ENCODE results near the gene POGLUT3. TPM values are rescaled to one million over a fixed set of nuclear protein-coding genes. Genes with fewer than 3 reads are reported as not detected.

Gene POGLUT3, protein sequence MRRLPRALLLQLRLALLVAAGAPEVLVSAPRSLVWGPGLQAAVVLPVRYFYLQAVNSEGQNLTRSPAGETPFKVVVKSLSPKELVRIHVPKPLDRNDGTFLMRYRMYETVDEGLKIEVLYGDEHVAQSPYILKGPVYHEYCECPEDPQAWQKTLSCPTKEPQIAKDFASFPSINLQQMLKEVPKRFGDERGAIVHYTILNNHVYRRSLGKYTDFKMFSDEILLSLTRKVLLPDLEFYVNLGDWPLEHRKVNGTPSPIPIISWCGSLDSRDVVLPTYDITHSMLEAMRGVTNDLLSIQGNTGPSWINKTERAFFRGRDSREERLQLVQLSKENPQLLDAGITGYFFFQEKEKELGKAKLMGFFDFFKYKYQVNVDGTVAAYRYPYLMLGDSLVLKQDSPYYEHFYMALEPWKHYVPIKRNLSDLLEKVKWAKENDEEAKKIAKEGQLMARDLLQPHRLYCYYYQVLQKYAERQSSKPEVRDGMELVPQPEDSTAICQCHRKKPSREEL
- total RNA-seq: 1 to 10 TPM; 3.5 to 4.7 TPM

DNA sequence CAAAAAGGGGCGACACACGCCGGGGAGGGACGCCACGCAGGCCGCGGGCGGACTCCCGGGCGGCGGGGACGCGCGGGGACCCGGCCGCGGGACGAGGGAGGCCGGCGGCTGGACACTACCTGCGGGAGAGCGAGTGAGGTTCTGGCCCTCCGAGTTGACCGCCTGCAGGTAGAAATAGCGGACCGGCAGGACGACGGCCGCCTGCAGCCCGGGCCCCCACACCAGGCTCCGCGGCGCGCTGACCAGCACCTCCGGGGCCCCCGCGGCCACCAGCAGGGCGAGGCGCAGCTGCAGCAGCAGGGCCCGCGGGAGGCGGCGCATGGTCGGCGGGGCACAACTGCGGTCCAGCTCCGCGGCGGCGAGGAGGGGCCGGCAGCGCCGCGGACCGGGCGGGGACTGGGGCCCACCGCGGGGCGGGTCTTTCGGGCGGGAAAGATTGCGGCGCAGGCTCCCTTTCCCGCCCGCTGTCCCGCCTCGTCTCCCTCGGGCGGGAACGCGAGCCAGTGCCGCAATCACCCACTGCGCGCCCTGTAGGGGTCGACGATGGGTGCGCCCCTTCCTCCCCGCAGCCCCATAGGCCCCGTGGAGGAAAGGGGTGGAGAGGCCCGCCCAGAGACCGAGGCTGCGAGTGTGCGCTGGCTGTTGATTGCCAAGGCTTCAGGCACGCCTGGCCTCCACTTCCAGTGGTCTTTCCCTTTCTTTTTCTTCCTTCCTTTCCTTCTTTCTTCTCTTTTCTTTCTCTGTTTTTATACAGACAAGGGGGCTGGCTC, at the start of gene POGLUT3:
TSS of gene POGLUT3 (minus strand) at position 339 of the 770 bp plus-strand sequence. CDS start at position 321, 18 bp downstream.
- Mint-ChIP-seq H3K27ac (peak within 1 kb of the TSS; percentile 93), H3K36me3 (ENCODE audit: low read depth) (no peaks in the 10 kb centered on the region), H3K4me1 (peaks cover 17% of the 10 kb centered on the region), H3K27me3 (no peaks in the 10 kb centered on the region), H3K9me3 (ENCODE audit: low read depth) (no peaks in the 10 kb centered on the region), H3K4me3 (peak within 1 kb of the TSS; percentile 81)
- DNase-seq: peak; percentile 59
- ChIA-PET POLR2A (interaction anchor here (0.6 kb wide), 1 partner anchor 279 kb away, joined by 3 read pairs; no protein-coding TSS in a partner anchor), CTCF (interaction anchor here (1.2 kb wide), 1 partner anchor 13 kb away, joined by 3 read pairs; no protein-coding TSS in a partner anchor)
- intact Hi-C loops (cut with DNase I, micrococcal nuclease): loop anchor here in 1 of 2 experiments (10.0 kb wide), 1 partner anchor 273 kb away; the partner anchor contains the start of genes ATM and NPAT
- ATAC-seq: peak; percentile 37

DNA sequence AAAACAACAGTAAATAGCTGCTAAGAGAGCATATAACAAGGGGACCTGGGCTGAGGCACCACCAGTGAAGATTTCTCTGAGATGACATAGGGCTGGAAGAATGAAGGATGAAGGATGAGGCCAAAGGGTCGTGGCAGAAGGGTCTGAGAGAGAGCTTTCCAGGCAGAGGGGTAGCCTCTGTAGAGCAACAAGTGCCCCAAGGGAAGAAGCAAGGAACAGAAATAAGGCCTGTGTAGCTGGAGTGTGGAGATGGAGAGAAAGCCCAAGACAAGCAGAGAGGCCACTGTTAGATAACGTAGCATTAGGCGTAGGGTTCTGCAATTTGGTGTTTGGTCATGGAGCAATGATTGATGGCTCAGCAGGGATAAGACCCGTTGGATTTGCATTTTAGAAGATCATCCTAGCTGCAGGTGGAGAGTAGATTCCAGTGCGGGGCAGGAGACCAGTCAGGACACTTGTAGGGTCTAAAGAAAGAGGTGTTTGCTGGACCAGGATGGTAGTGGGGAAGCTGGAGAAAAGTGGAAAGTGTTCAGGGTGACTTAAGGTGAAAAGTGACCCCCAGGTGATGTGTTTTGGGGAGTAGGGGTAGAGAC, 47.8 kb upstream of the POGLUT3 start:
- DNase-seq: no peak
- no peak for ATAC-seq
- no peaks in the 10 kb centered on the region for H3K36me3 Mint-ChIP-seq (ENCODE audit: low read depth)
- no peak overlapping the region for H3K27ac Mint-ChIP-seq
- H3K9me3 Mint-ChIP-seq (ENCODE audit: low read depth): no peaks in the 10 kb centered on the region
- ChIA-PET POLR2A (no interaction called here), CTCF (no interaction called here)
- H3K27me3 Mint-ChIP-seq: no peaks in the 10 kb centered on the region
- H3K4me3 Mint-ChIP-seq: no peak overlapping the region
- intact Hi-C loops (cut with DNase I, micrococcal nuclease): no loop called here
- H3K4me1 Mint-ChIP-seq: no peaks in the 10 kb centered on the region

DNA sequence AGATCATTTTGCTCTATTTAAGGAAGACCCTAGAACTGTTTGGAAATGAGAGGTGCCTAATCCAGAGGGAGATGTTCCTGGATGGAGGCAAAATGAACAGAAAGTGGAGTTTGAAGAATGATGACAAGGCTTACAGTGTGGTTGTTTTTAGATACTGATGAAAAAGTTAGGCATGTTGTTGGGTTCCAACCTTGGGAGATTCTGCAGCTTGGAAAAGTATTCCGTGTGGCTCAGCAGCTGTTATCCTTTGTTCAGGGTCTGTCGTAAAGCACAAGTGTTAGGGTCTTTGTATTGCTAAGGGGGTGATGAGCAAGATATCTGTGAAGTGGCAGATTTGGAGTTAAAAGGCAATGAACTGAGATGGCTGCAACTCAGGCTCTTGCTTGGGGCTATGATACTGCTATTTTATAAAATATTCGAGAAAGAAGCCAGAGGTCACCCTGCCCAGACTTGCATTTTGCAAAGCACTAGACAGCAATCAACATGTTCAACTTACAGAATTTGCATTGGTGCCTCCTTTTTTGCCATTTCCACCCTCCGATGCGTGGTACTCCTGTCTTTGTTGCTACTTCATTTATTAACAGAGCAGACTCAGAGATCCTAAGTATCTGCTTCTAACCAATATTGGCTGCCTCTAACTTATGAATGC, 45.3 kb upstream of the POGLUT3 start:
- ChIA-PET POLR2A (no interaction called here), CTCF (interaction anchor here (0.8 kb wide), 1 partner anchor 18 kb away, joined by 3 read pairs; no protein-coding TSS in a partner anchor)
- H3K27me3 Mint-ChIP-seq: no peaks in the 10 kb centered on the region
- no peaks in the 10 kb centered on the region for H3K4me1 Mint-ChIP-seq
- H3K27ac Mint-ChIP-seq: no peak overlapping the region
- DNase-seq: no peak
- H3K9me3 Mint-ChIP-seq (ENCODE audit: low read depth): no peaks in the 10 kb centered on the region
- ATAC-seq: no peak
- intact Hi-C loops (cut with DNase I, micrococcal nuclease): no loop called here
- no peaks in the 10 kb centered on the region for H3K36me3 Mint-ChIP-seq (ENCODE audit: low read depth)
- H3K4me3 Mint-ChIP-seq: no peak overlapping the region

DNA sequence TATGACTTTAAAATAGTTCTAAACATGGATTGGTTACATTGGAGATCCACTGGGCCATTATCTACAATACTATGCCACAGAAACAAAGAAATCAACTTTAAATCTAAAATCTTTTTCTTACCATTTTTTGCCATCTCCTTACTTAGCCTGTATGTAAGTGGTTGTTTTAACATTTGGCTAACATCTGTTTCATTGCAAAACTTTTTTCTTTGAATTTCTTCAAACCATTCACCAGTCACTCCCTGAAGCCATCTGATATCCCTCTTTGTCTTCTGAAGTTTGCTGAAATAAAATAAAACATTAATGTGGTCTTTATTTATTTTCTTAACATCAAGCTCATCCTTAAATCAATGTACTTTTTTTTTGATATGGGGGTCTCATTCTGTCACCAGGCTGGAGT, 43.3 kb upstream of the POGLUT3 start:
- no peak overlapping the region for H3K4me3 Mint-ChIP-seq
- intact Hi-C loops (cut with DNase I, micrococcal nuclease): no loop called here
- CTCF ChIA-PET: no interaction called here
- no peaks in the 10 kb centered on the region for H3K36me3 Mint-ChIP-seq (ENCODE audit: low read depth)
- POLR2A ChIA-PET: no interaction called here
- no peaks in the 10 kb centered on the region for H3K27me3 Mint-ChIP-seq
- ATAC-seq: no peak
- DNase-seq: no peak
- H3K9me3 Mint-ChIP-seq (ENCODE audit: low read depth): no peaks in the 10 kb centered on the region
- H3K27ac Mint-ChIP-seq: no peak overlapping the region
- peaks cover 3% of the 10 kb centered on the region for H3K4me1 Mint-ChIP-seq

DNA sequence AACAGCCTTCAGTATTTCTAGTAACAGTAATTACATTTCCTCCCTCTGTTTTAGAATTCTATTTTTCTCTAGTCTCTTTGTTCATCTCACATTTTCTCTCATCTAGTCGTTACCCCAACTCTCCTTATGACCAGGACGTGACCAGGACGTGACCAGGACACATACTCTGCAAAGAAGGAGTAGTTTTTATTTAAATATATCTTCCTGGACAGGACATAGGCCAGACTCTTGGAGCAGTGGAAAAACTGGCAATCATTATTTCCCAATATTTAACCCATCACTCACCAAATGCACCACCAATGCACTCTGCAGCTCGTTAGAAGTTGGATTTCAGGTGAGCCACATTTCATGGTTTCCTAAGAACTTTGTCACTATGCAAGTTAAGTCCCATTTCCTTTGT, 40.3 kb upstream of the POGLUT3 start:
- DNase-seq (no peak), ATAC-seq (no peak)
- H3K4me1 Mint-ChIP-seq: peaks cover 3% of the 10 kb centered on the region
- H3K36me3 Mint-ChIP-seq (ENCODE audit: low read depth): no peaks in the 10 kb centered on the region
- no peaks in the 10 kb centered on the region for H3K27me3 Mint-ChIP-seq
- ChIA-PET POLR2A (no interaction called here), CTCF (interaction anchor here (0.7 kb wide), 1 partner anchor 582 kb away, joined by 3 read pairs; no protein-coding TSS in a partner anchor)
- no peaks in the 10 kb centered on the region for H3K9me3 Mint-ChIP-seq (ENCODE audit: low read depth)
- no peak overlapping the region for H3K27ac Mint-ChIP-seq
- no peak overlapping the region for H3K4me3 Mint-ChIP-seq
- intact Hi-C loops (cut with DNase I, micrococcal nuclease): no loop called here

DNA sequence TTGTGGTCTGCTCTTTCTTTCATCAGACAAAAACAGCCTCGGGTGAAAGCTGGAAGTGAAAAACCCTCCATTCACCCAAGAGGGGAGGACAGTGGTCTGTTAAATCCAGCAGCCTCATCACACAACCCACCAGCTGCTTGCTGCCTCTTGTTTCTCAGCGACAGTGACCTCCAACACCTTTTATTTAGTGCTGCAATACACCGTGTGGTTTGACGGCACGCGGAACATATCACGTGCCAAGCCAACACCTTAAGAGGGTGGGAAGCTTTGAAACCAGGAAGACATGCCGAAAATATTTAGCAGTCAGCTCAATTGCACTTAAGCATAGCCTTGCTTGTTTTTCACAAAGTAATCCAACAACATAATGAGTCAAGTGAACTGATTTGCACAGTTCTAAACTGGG, 39.8 kb upstream of the POGLUT3 start:
- ATAC-seq: no peak
- no peak overlapping the region for H3K4me3 Mint-ChIP-seq
- peaks cover 3% of the 10 kb centered on the region for H3K4me1 Mint-ChIP-seq
- peak; percentile 6 for DNase-seq
- H3K27me3 Mint-ChIP-seq: no peaks in the 10 kb centered on the region
- intact Hi-C loops (cut with DNase I, micrococcal nuclease): no loop called here
- H3K9me3 Mint-ChIP-seq (ENCODE audit: low read depth): no peaks in the 10 kb centered on the region
- ChIA-PET CTCF (interaction anchor here (0.7 to 1.2 kb wide), 2 partner anchors 20 to 582 kb away, joined by 3 read pairs; no protein-coding TSS in a partner anchor), POLR2A (no interaction called here)
- no peaks in the 10 kb centered on the region for H3K36me3 Mint-ChIP-seq (ENCODE audit: low read depth)
- no peak overlapping the region for H3K27ac Mint-ChIP-seq

DNA sequence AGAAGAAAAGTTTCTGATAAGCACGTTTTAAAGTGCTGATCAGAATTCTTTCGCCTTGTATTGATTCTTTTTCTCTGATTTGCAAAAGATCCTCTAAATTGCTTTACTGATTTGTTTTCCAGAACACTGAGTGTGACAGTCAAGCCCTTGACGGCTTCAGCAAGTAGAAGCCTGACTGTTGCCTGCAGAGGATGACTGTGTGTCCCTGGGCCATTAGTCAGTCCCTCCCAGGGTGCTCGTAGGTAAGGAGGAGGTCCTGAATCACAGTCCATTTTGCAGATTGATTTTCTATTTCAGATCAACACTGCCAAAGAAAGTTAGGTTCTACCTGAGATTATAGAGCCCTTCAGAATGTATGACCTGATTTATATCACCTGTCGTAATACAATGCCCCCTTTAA, 38.6 kb upstream of the POGLUT3 start:
- Mint-ChIP-seq H3K4me1 (peaks cover 3% of the 10 kb centered on the region), H3K4me3 (no peak overlapping the region), H3K27ac (no peak overlapping the region), H3K36me3 (ENCODE audit: low read depth) (no peaks in the 10 kb centered on the region), H3K27me3 (no peaks in the 10 kb centered on the region), H3K9me3 (ENCODE audit: low read depth) (no peaks in the 10 kb centered on the region)
- ATAC-seq: no peak
- ChIA-PET POLR2A (no interaction called here), CTCF (no interaction called here)
- intact Hi-C loops (cut with DNase I, micrococcal nuclease): no loop called here
- no peak for DNase-seq

DNA sequence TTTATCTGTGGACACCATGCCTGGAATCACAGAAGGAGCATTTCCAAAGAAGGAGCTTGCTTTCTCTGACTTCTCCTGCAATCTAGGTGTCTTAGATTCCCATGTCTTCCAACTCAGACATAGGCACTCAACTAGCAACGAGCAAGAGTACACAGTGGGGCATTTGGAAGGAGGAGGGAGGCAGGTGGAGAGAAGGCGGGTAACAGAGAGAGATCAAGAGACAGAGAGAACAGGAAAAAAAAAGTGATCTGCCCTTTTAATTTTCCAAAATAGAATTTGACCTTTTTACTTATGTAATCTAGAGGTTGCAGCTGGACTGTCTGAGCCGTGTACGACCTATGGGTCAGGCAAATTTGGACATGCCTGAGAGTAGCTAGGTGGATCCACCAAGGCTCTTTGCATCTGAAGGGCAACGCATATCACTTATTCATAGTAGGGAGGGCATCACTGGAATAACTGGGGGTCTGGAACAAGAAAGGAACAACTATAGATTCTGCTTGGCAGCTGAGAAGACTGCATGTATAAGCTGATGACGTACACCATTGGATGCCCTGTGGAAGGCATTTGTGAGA, 37.3 kb upstream of the POGLUT3 start:
- no peaks in the 10 kb centered on the region for H3K27me3 Mint-ChIP-seq
- no peak for ATAC-seq
- H3K27ac Mint-ChIP-seq: no peak overlapping the region
- peaks cover 5% of the 10 kb centered on the region for H3K4me1 Mint-ChIP-seq
- DNase-seq: no peak
- ChIA-PET POLR2A (no interaction called here), CTCF (interaction anchor here (1.1 to 1.2 kb wide), 2 partner anchors 14 to 424 kb away, joined by 3 to 4 read pairs; no protein-coding TSS in a partner anchor)
- intact Hi-C loops (cut with DNase I, micrococcal nuclease): no loop called here
- H3K9me3 Mint-ChIP-seq (ENCODE audit: low read depth): no peaks in the 10 kb centered on the region
- no peaks in the 10 kb centered on the region for H3K36me3 Mint-ChIP-seq (ENCODE audit: low read depth)
- H3K4me3 Mint-ChIP-seq: no peak overlapping the region

DNA sequence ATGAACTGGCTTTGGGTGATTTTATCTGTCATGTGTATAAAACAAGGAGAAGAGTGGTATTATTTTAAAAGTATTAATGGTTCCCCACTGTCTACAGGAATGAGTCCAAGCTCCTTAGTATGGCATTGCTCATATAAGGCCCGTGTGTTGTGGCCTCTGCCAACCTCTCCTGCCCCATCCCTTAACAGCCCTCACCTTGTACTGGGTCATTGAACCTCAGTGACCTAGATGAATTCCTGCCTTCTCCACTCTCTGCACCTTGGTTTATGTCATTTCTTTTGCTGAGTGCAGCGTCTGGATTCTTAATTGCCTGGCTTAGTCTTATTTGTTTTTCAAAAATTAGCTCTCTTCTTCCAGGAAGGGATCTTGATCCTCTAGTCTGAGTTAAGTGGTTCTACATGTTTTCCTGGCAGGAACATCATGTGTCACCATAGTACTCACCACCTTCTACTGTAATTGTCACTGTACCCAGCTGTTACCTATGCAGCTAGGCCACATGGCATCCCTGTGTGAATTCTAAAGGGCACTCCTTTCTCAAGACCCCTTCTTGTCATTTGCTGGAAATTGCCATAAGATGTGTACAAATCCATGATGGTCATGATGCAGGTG, 36.2 kb upstream of the POGLUT3 start:
- Mint-ChIP-seq H3K36me3 (ENCODE audit: low read depth) (no peaks in the 10 kb centered on the region), H3K27ac (no peak overlapping the region), H3K4me3 (no peak overlapping the region), H3K27me3 (no peaks in the 10 kb centered on the region), H3K4me1 (peaks cover 5% of the 10 kb centered on the region), H3K9me3 (ENCODE audit: low read depth) (no peaks in the 10 kb centered on the region)
- intact Hi-C loops (cut with DNase I, micrococcal nuclease): no loop called here
- CTCF ChIA-PET: interaction anchor here (1.1 to 1.2 kb wide), 2 partner anchors 15 to 423 kb away, joined by 3 to 4 read pairs; no protein-coding TSS in a partner anchor
- POLR2A ChIA-PET: no interaction called here
- ATAC-seq (no peak), DNase-seq (no peak)

DNA sequence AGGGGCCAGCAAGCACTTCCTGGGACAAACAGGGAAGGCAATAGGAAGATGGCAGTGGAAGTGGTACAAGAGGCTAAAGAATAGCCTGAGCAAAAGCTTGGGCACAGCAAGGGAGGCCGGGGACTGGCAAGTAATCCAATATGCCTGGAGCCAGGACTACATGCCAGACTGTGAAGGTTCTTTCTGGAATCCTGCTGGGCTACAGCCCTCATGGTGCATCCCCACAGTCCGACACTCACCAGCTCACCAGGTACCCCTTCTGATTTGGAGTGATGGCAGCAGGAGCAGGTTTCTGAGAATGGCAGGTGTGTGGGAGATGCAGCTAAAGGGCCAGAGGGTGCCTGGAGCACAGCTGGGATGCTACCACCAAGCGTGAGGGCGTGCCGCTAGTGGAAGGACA, 32.2 kb upstream of the POGLUT3 start:
- ChIA-PET POLR2A (interaction anchor here (0.5 kb wide), 1 partner anchor 396 kb away, joined by 7 read pairs; no protein-coding TSS in a partner anchor), CTCF (no interaction called here)
- Mint-ChIP-seq H3K4me3 (no peak overlapping the region), H3K4me1 (peaks cover 2% of the 10 kb centered on the region), H3K36me3 (ENCODE audit: low read depth) (no peaks in the 10 kb centered on the region), H3K9me3 (ENCODE audit: low read depth) (no peaks in the 10 kb centered on the region), H3K27me3 (no peaks in the 10 kb centered on the region), H3K27ac (no peak overlapping the region)
- no peak for ATAC-seq
- intact Hi-C loops (cut with DNase I, micrococcal nuclease): no loop called here
- DNase-seq: no peak

Data from activated CD4-positive, alpha-beta T cell treated with anti-CD3 and anti-CD28 coated beads for 36 hours (primary cell).